GM19324 (cell line): ENCODE results near the gene BCL11A.

Experiments used
- ATAC-seq: cut with Tn5 transposase; IDR thresholded peaks from one replicate; pipeline ENCODE4 v1.9.1; 2021; ENCODE audit warnings: mild to moderate bottlenecking, moderate library complexity; ENCODE audit not compliant: unreplicated experiment, low FRiP score

The BCL11A gene

GRCh38 chr2:60560734-60561644 is 7.5 kb upstream of the BCL11A start:
- no peak for ATAC-seq

GRCh38 chr2:60559880-60560279 is 6.4 kb upstream of the BCL11A start:
- ATAC-seq: no peak

- ATAC-seq: no peak
Measured at GRCh38 chr2:60558536-60558935, 5.1 kb upstream of the BCL11A start.

- ATAC-seq: no peak
Measured at GRCh38 chr2:60557486-60557864, 4.0 kb upstream of the BCL11A start.

- ATAC-seq: no peak
Measured at GRCh38 chr2:60556576-60557485, 3.4 kb upstream of the BCL11A start.

GRCh38 chr2:60556175-60556574 is 2.7 kb upstream of the BCL11A start:
- no peak for ATAC-seq

- ATAC-seq: no peak
Measured at GRCh38 chr2:60555783-60556139, 2.3 kb upstream of the BCL11A start.

GRCh38 chr2:60555066-60555782 is 1.8 kb upstream of the BCL11A start:
- peak; percentile 37 for ATAC-seq

GRCh38 chr2:60554646-60555065 is 1.2 kb upstream of the BCL11A start:
- ATAC-seq: peak; percentile 2

- ATAC-seq: no peak
Measured at GRCh38 chr2:60554074-60554645, 706 bp upstream of the BCL11A start.

GRCh38 chr2:60552851-60553494 is 481 bp downstream of the BCL11A start:
- no peak for ATAC-seq

- ATAC-seq: no peak
Measured at GRCh38 chr2:60552078-60552850, 1.2 kb downstream of the BCL11A start.

- ATAC-seq: no peak
Measured at GRCh38 chr2:60551240-60552077, 2.0 kb downstream of the BCL11A start.

- ATAC-seq: no peak
Measured at GRCh38 chr2:60550984-60551239, 2.5 kb downstream of the BCL11A start.

GRCh38 chr2:60550178-60550983 is 3.1 kb downstream of the BCL11A start:
- ATAC-seq: peak; percentile 64

GRCh38 chr2:60549928-60550177 is 3.6 kb downstream of the BCL11A start:
- ATAC-seq: no peak

GRCh38 chr2:60549238-60549927 is 4.1 kb downstream of the BCL11A start:
- ATAC-seq: peak; percentile 13

- ATAC-seq: no peak
Measured at GRCh38 chr2:60548845-60549237, 4.6 kb downstream of the BCL11A start.
